T47D (cell line): ENCODE data around the gene GYPC.

Source experiments
- DNase-seq, 2 experiments: peaks; one replicate each; pipeline versions ENCODE4 v3.0.0 to v3.0.0-alpha.2; 2011 to 2012; ENCODE audit warnings: low read depth in 1 of 2, low spot score in 1 of 2
- JUND ChIP-seq: IDR thresholded peaks from 2 replicates; pipeline ENCODE4 v1.6.1; 2012; ENCODE audit warnings: low read depth
- in situ Hi-C: cut with HindIII; loops from 2 replicates; pipeline ENCODE4 v1.10.0; 2016; ENCODE audit warnings: low sequenced_read_pairs, low pct_unique_long_range_greater_than_20kb

Gene GYPC

DNA sequence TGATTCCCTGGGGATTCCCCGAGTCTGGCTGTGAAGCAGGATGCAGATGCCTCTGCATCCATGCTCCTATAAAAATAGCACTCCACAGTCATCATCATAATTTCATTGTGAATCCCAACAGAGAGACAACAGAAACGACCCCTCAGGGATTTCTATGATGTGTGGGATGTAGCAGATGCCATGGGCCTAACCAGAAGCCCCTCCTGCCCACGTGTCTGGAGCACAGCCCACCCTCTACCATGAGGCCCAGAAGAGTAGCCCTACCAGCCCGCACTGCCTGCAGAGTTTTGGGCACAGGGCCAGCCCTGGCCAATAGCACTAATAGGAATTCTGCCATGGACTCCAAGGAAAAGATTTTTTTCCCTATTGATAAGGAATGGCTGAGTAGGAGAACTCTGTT is 66.6 kb downstream of the GYPC start:
- no peak for DNase-seq
- no peak for TF ChIP-seq JUND
- in situ Hi-C loops, result no loop called here

DNA sequence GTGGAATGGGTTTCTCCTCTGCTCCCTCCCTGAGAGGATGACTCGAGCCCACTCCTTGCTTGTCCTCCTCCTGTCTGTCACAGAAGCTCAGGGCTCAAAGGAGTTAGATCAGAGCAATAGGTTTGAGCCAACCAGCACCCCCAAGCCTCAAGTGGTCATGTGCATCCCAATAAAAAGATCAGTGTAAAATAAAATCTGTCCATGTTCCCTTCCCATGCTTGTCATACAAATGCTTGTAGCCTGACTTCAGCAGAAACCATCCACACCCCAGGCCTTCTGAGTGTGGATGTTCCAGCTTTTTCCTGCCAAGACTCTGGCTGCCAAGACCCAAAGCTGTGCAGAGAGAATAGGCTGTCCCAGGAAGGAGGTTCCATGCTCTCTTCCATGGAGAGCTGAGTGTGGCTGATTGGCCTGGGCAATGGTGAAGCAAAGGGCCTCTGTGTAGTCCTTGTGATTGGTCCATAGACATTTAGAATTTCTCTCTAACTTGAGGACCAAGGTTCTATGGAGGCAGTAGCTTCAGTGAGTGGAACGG is 67.4 kb downstream of the GYPC start:
- in situ Hi-C loops, result no loop called here

DNA sequence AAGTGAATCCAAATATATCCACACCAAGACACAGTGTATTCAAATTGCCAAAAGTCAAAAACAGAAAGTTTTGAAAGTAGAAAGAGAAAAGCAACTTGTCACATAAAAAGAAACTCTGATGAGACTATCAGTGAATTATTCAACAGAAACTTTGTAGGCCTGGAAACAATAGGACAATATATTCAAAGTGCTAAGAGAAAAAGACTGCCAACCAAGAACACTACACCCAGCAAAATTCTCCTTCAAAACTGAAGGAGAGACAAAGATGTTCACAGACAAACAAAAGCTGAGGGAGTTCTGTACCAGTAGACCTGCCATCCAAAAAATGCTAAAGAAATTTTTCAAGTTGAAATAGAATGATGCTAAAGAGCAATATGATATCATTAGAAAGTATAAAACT is 69.6 kb downstream of the GYPC start:
- no peak for TF ChIP-seq JUND
- no peak for DNase-seq
- in situ Hi-C loops, result no loop called here

More for the DNA sequence above, 67.4 kb downstream of the GYPC start:
- no peak for TF ChIP-seq JUND
- no peak for DNase-seq

DNA sequence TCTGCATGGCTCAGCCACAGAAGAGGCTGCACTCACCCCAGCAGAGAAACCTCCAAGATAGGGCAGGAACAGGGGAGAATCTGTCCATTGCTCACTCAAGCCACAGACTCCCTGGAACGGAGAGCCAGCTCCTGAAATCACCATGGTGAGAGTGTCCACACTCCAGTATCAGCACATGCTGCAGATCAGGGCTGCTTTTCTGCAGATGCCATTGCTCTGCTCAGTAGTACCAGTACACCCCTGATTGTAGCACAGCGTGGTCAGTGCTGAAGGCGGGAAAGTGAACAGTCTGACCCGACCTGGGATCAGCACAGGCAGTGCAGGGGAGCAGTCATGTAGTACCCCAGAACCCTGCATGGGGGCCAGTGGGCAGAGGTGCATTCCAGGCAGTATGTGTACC is 73.9 kb downstream of the GYPC start:
- TF ChIP-seq JUND, result no peak
- in situ Hi-C loops, result no loop called here
- DNase-seq, result no peak

DNA sequence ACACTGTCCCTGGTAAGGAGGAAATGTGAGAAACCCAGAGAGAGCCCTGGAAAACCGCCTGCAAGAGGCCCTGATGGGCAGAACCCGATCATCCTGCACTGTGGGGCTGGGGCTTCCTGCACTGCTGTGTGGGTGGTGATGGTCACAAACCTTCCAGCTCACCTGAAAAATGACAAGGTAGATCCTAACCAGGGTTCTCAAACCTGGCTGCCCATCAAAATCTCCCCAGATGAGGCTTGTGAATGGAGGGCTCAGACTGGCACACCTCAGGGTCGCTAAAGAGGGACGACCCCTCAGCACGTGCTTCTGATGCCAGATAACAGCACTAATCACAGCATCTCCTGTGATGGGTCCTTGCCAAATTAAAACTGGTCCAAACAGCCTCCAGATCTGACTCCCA is 74.7 kb downstream of the GYPC start:
- TF ChIP-seq JUND, result no peak
- in situ Hi-C loops, result no loop called here
- DNase-seq, result no peak

DNA sequence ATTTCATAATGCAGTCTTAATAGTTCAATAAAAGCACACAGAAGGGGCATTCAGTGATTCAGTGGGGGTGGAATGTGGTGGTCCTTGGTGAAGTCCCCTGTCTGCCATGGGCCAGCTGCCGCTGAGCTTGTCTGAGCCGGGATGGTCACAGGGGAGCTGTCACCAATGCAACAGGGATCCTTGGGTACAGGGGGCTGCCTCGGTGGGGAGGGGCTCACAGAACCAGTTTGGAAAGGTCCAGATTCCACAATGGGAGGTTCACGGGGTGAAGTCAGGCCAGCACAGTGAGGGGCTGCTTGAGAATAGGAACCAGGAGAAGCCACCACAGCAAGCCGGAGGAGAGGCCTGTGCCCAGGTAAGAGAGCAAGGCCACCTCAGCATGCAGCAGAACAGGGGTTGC is 75.4 kb downstream of the GYPC start:
- no peak for DNase-seq
- in situ Hi-C loops, result no loop called here
- no peak for TF ChIP-seq JUND

DNA sequence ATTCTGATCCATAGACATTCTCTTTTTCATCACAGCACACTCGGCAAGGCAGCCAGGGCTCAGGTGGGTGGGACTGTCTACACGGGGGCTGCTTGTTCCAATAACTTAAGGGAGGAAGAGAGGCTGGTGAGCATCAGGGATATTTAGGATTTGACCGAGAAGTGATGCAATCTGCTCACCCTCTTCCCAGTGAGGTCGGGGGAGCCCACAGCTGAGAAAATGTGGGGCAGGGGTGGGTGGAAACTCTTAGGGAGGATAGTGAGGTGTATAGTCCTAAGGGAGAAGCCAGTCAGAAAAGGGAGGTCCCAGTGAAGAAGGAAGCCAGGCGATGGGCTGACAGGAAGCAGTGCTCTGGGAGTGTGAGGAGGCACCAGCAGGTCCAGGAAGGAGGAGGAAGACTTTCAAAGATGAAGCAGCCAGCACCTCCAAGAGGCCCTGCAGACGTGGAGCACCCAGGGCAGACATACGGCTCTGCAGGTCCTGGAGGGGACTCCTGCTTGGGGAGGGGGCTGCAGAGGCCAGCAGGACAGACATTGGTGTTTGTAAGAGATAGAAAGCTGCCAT is 76.8 kb downstream of the GYPC start:
- in situ Hi-C loops, result no loop called here
- TF ChIP-seq JUND, result no peak
- no peak for DNase-seq

DNA sequence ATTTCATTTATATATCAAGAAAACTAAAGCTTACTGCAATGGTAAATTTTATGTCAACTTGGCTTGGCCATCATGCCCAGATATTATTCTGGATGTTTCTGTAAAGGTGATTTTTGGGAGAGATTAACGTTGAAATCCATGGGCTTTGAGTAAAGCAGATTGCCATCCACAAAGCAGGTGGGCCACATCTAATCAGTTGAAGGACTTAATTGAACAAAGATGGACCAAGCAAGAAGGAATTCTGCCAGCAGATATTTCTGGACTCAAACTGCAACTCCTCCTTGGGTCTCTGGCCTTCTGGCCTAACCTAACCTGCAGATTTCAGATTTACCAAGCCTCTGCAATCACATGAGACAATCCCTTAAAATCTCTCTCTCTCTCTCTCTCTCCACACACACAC is 77.8 kb downstream of the GYPC start:
- no peak for DNase-seq
- TF ChIP-seq JUND, result no peak
- in situ Hi-C loops, result no loop called here

DNA sequence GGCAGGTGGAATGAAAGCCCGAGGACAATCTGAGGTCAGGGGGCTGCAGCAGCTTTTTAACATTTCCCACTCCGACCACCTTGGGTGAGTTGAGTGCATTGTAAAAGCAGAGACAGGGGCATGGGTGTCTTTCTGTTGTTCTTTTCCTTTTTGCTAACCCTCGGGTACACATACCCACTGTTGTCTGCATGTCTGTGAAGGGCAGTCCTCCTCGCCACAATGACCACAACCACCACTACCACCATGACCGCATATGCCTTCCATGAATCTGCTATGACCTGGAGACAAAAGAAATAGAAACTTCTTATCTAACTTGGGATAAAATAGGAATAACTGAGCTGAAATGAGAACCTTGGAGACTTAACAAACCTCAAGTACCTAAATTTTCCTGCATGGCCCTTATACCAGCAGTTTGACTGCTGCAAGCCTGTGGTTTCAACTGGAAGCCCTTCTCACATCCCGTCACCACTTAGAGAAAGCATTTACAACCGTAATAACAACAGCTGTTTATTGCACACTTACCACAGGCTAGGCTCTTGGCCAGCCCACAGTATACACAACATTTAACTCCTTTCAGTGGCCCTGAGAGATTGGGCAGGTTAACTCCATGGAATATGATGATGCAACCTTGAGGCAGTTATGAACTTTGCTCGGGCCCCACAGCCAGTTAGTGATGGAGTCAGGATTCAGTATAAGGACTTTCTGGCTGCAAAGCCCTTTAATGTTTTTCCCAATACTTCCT is 80.3 kb downstream of the GYPC start:
- in situ Hi-C loops, result no loop called here
- TF ChIP-seq JUND, result no peak
- no peak for DNase-seq

DNA sequence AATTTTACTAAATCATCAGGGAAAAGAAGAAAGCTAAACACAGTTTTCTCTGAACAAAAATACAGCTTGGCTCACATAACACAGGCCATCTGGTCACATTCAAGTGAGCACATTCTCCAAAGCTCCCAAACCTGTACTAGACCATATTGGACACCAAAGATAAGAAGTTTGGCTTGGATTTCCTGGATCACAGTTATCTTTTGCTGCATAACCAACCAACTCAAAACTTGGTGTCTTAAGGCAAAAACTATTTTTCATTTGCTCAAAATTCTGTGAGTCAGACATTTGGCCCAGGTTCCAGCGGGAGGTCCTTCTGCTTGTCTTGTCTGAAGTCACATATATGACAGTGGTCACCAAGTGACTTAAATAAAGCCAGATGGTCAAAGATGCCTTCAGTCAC is 83.2 kb downstream of the GYPC start:
- in situ Hi-C loops, result no loop called here
- TF ChIP-seq JUND, result no peak
- no peak for DNase-seq

DNA sequence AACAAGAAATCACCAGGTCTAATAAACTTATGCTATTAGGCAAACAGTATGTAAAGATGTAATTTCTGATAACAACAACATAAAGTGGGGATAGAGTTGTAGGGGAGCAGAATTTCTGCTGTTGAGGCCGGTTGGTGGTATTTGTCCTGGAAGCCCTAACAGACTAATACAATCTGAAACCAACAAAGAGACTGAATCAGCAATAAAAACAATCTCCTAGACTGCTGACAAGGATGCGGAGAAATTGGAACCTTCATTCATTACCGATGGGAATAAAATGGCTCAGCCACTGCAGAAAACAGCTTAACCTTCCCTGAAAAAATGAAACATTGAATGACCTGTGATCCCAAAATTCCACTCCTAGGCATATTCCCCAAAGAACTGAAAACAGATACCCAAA is 88.7 kb downstream of the GYPC start:
- in situ Hi-C loops, result no loop called here
- no peak for TF ChIP-seq JUND
- DNase-seq, result no peak
